Smooth muscle cell of trachea (primary cell): ENCODE measurements around the gene CCSER1. TPM values are rescaled to one million over a fixed set of nuclear protein-coding genes. Genes with fewer than 3 reads are reported as not detected.

Source experiments
- total RNA-seq: library from RNA; depleted of rRNA; stranded (reverse); fragments of >200 nt; gene quantifications from 2 replicates; pipeline ENCODE4 v1.2.1, GENCODE V29; 2014

Gene CCSER1
- not detected in 2 replicates for total RNA-seq

GRCh38 chr4:90127223-90127705 is at the start of gene CCSER1:
Gene CCSER1, plus strand, starts transcription at chr4:90127394.

Other genes starting within 250 kb of the CCSER1 start
- gene MMRN1, start 232.5 kb upstream of the CCSER1 start, total RNA-seq, result 1.6 TPM in 1 of 2 replicates, not detected in the other